ENCODE measurements around the gene ACVR1. TPM values are rescaled to one million over a fixed set of nuclear protein-coding genes. Genes with fewer than 3 reads are reported as not detected.
"Not testable (repeated sequence)": the region's sequence is repeated elsewhere in the genome, so short reads cannot be mapped to it uniquely, and the experiment has no call there.

The ACVR1 gene
- total RNA-seq, 1 donor from 2014 or later, result 4.4 TPM

GRCh38 chr2:157890969-157891642, 15.0 kb upstream of the ACVR1 start:
- no peak overlapping the region for H3K27ac Mint-ChIP-seq
- POLR2A ChIA-PET, result no interaction called here
- CTCF ChIA-PET, result interaction anchor here (1.6 kb wide), 1 partner anchor 14 kb away, joined by 3 read pairs; no protein-coding TSS in a partner anchor

DNA sequence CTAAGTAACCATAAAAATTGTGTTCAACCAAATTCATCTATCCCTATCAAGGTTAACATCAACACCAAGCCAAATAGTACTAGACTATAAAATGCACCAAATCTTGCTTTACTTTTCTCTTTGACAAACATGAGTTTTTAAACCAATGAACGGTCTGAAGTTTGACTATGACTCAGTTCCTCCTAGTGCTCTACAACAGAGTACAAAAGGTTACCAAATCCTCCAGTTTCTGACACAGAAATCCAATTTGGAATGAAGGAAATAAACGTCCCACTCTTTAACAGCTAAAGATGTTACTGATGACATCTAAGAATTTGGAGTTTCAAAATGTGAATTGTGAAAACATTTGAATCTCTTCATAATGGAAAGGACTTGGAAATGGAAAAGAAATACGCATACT, 11.8 kb upstream of the ACVR1 start:
- no peak overlapping the region for H3K27ac Mint-ChIP-seq
- intact Hi-C loops (cut with micrococcal nuclease), result no loop called here
- ChIA-PET CTCF (no interaction called here), POLR2A (interaction anchor here (0.6 kb wide), 1 partner anchor 12 kb away, joined by 4 read pairs; the partner anchor contains the start of gene ACVR1)
- DNase-seq (no peak), ATAC-seq (ENCODE audit: low read depth) (no peak)
- TF ChIP-seq, protein P1, sequence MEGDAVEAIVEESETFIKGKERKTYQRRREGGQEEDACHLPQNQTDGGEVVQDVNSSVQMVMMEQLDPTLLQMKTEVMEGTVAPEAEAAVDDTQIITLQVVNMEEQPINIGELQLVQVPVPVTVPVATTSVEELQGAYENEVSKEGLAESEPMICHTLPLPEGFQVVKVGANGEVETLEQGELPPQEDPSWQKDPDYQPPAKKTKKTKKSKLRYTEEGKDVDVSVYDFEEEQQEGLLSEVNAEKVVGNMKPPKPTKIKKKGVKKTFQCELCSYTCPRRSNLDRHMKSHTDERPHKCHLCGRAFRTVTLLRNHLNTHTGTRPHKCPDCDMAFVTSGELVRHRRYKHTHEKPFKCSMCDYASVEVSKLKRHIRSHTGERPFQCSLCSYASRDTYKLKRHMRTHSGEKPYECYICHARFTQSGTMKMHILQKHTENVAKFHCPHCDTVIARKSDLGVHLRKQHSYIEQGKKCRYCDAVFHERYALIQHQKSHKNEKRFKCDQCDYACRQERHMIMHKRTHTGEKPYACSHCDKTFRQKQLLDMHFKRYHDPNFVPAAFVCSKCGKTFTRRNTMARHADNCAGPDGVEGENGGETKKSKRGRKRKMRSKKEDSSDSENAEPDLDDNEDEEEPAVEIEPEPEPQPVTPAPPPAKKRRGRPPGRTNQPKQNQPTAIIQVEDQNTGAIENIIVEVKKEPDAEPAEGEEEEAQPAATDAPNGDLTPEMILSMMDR (IDR thresholded peaks at IDR 0.05), result no peak
- no peak overlapping the region for H3K4me3 Mint-ChIP-seq
- no peaks in the 10 kb centered on the region for H3K36me3 Mint-ChIP-seq (ENCODE audit: low read depth)
- H3K4me1 Mint-ChIP-seq, result no peaks in the 10 kb centered on the region
- no peaks in the 10 kb centered on the region for H3K9me3 Mint-ChIP-seq
- H3K27me3 Mint-ChIP-seq, result peaks cover 9% of the 10 kb centered on the region

More at GRCh38 chr2:157890969-157891642, 15.0 kb upstream of the ACVR1 start:
- Mint-ChIP-seq H3K4me1 (no peaks in the 10 kb centered on the region), H3K27me3 (peaks cover 6% of the 10 kb centered on the region), H3K9me3 (no peaks in the 10 kb centered on the region), H3K36me3 (ENCODE audit: low read depth) (no peaks in the 10 kb centered on the region), H3K4me3 (no peak overlapping the region)
- no peak for DNase-seq
- no peak for ATAC-seq (ENCODE audit: low read depth)
- intact Hi-C loops (cut with micrococcal nuclease), result no loop called here
- TF ChIP-seq, protein P1 (IDR thresholded peaks at IDR 0.05), result no peak

- intact Hi-C loops (cut with micrococcal nuclease), result not testable (repeated sequence)
These were observed 8.4 kb upstream of the ACVR1 start for GRCh38 chr2:157884533-157884932.

DNA sequence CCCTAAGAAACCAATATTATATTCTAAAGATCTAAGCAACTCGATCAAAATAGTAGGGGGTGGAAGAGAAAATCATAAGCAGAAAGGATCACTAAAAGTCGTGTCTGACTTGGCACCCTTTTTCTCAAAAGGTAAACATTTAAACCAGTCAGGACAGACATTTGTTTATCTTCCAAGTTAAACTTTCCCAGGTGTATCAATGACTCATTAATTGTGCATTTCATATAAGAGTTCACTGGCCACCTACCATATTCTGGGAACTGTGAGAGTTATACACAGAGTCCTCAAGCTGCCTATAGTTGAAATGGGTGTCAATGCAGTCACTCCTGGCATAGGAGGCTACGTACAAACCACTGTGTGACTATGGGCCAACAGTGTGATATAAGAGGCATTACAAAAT, 4.8 kb upstream of the ACVR1 start:
- ATAC-seq (ENCODE audit: low read depth), result no peak
- H3K9me3 Mint-ChIP-seq, result no peaks in the 10 kb centered on the region
- ChIA-PET POLR2A (no interaction called here), CTCF (no interaction called here)
- H3K27me3 Mint-ChIP-seq, result peaks cover 3% of the 10 kb centered on the region
- no peak overlapping the region for H3K4me3 Mint-ChIP-seq
- DNase-seq, result no peak
- intact Hi-C loops (cut with micrococcal nuclease), result no loop called here
- TF ChIP-seq, protein P1 (IDR thresholded peaks at IDR 0.05), result no peak
- H3K36me3 Mint-ChIP-seq (ENCODE audit: low read depth), result no peaks in the 10 kb centered on the region
- H3K4me1 Mint-ChIP-seq, result peaks cover 8% of the 10 kb centered on the region
- no peak overlapping the region for H3K27ac Mint-ChIP-seq

More at GRCh38 chr2:157884533-157884932, 8.4 kb upstream of the ACVR1 start:
- H3K27me3 Mint-ChIP-seq; ATAC-seq (ENCODE audit: low read depth); CTCF ChIA-PET; H3K9me3 Mint-ChIP-seq; H3K27ac Mint-ChIP-seq; H3K4me3 Mint-ChIP-seq; H3K4me1 Mint-ChIP-seq; DNase-seq; H3K36me3 Mint-ChIP-seq (ENCODE audit: low read depth): not testable (repeated sequence)
- POLR2A ChIA-PET, result interaction anchor here (0.6 kb wide), 1 partner anchor 17 kb away, joined by 6 read pairs; no protein-coding TSS in a partner anchor

DNA sequence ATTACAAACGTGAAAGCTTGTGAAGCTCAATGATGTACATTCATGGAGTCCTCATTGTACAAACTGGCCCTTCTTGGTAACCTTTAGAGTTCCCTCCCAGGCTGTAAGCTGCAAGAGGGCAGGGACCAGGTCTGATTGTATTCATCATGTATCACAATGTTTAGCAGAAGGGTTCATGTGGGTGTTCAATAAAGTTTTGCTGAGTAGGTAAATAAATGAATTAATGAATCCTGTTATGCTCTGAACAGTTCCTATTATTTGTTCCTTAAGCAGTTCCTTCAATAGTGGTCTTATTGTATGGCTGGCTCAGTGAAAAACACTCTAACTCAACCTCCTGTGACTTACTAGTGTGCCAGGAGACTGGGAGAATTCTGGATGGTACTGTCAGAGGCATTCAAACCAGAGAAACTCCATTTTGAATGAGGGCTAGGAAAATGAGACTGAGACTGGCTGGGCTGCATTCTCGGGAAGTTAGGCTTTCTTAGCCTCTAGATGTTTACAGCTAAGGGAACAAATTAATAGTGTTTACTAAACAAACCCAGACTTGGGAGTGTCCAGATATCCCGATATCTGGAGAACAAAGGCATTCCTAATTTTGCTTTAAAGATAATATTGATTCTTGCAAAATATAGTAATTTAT, 1.8 kb upstream of the ACVR1 start:
- H3K27me3 Mint-ChIP-seq, result no peaks in the 10 kb centered on the region
- H3K4me1 Mint-ChIP-seq, result peaks cover 21% of the 10 kb centered on the region
- intact Hi-C loops (cut with micrococcal nuclease), result loop anchor here (2.0 to 10.0 kb wide), 8 partner anchors 251 to 1837 kb away; partner anchors contain the start of genes ACVR1C, CYTIP, MARCHF7 and NR4A2
- TF ChIP-seq, protein P1 (IDR thresholded peaks at IDR 0.05), result no peak
- ATAC-seq (ENCODE audit: low read depth), result no peak
- H3K9me3 Mint-ChIP-seq, result no peaks in the 10 kb centered on the region
- no peak overlapping the region for H3K27ac Mint-ChIP-seq
- no peak overlapping the region for H3K4me3 Mint-ChIP-seq
- POLR2A ChIA-PET, result no interaction called here
- DNase-seq, result no peak
- CTCF ChIA-PET, result no interaction called here
- peaks cover 4% of the 10 kb centered on the region for H3K36me3 Mint-ChIP-seq (ENCODE audit: low read depth)

Data from activated B cell treated with CpG ODN at 0.5 μM for 24 hours (primary cell).